IMR-90 (cell line): ENCODE data around the gene CD36.

Source experiments
- BHLHE40 ChIP-seq: fragments of 150-350 bp; IDR thresholded peaks from 2 replicates; pipeline ENCODE4 v1.6.1; 2016; ENCODE audit warnings: mild to moderate bottlenecking, low read depth, low read length
- CTCF ChIP-seq: conservative IDR thresholded peaks from 2 replicates; pipeline ENCODE4 v1.5.1; 2012; ENCODE audit warnings: mild to moderate bottlenecking, low read depth, low read length, improper control_type of control experiment
- MAZ ChIP-seq: IDR thresholded peaks from 2 replicates; pipeline ENCODE4 v1.6.1; 2012; ENCODE audit warnings: low read depth, mild to moderate bottlenecking, low read length, improper control_type of control experiment, moderate library complexity, borderline replicate concordance
- POLR2A ChIP-seq: IDR thresholded peaks from 2 replicates; pipeline ENCODE4 v1.6.1; 2012; ENCODE audit warnings: mild to moderate bottlenecking, low read depth, low read length
- RAD21 ChIP-seq: IDR thresholded peaks from 2 replicates; pipeline ENCODE4 v1.6.1; 2012; ENCODE audit warnings: low read length, improper control_type of control experiment

DNA sequence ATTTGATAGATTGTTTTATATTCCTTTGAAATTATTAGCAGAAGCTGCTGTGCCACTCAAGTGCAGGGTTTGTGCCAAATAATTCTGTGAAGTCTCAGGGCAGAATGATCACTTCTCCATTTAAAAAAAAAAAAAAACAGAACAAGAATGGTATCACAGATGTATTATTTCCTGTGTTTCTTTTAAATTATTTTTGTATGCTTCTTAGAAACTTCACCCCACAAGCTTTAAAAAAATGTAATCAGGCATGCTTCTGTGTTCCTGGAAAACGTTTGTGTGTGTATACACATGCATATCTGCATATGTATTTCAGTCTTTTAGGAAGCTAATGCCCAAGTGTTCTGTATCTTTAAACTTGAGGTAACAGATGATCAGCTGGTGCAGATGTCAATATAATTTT lies 6.3 kb upstream of the CD36 start:
- TF ChIP-seq CTCF, result no peak
- no peak for TF ChIP-seq BHLHE40
- TF ChIP-seq POLR2A, result no peak
- no peak for TF ChIP-seq RAD21
- TF ChIP-seq MAZ, result no peak
